NCI-H2081 (cell line): ENCODE measurements around the gene UBR4.

Source experiments
- DNase-seq, 2 experiments: peaks; one replicate each; lab custom pipeline; 2025; lab: John Stamatoyannopoulos, UW

The UBR4 gene

DNA sequence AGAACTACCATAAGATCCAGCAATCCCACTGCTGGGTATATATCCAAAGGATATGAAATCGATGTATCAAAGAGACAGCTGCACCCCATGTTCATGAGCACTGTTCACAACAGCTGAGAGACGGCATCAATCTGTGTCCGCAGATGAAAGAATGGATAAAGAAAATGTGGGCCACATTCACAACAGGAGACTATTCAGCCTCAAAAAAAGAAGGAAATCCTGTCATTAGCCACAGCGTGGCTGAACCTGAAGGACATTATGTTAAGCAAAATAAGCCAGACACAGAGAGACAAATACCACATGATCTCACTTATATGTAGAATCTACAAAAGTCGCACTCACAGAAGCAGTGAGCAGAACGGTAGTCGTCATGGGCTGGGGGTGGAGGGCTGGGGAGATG lies 154.4 kb downstream of the UBR4 start:
- DNase-seq: no peak

GRCh38 chr1:19055001-19055400 lies 155.1 kb downstream of the UBR4 start:
- DNase-seq: no peak

GRCh38 chr1:19054216-19054615 lies 155.8 kb downstream of the UBR4 start:
- no peak for DNase-seq

DNA sequence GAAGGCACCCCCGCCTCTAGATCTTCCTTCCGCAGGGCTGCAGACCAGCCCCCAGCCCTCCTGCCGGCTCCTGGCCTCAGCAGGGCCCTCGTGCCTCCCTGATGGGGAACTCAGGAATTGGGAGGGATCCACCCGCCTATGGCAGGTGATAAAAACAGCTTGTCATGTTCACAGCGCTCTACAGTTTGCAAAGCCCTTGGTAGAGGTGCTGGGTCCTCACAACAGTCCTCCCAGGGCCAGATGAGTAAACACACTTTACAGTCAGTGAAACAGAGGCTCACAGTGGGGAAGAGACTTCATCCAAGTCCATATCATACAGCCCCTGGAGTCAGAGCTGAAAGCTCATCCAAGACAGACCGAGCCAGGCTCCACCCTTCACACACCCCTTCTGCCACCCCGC lies 156.6 kb downstream of the UBR4 start:
- DNase-seq: no peak

- no peak for DNase-seq
These were observed 160.3 kb downstream of the UBR4 start for GRCh38 chr1:19049798-19050197.

- DNase-seq: no peak
These were observed 160.8 kb downstream of the UBR4 start for GRCh38 chr1:19049128-19049768.

GRCh38 chr1:19046972-19047731 lies 162.9 kb downstream of the UBR4 start:
- DNase-seq: no peak

DNA sequence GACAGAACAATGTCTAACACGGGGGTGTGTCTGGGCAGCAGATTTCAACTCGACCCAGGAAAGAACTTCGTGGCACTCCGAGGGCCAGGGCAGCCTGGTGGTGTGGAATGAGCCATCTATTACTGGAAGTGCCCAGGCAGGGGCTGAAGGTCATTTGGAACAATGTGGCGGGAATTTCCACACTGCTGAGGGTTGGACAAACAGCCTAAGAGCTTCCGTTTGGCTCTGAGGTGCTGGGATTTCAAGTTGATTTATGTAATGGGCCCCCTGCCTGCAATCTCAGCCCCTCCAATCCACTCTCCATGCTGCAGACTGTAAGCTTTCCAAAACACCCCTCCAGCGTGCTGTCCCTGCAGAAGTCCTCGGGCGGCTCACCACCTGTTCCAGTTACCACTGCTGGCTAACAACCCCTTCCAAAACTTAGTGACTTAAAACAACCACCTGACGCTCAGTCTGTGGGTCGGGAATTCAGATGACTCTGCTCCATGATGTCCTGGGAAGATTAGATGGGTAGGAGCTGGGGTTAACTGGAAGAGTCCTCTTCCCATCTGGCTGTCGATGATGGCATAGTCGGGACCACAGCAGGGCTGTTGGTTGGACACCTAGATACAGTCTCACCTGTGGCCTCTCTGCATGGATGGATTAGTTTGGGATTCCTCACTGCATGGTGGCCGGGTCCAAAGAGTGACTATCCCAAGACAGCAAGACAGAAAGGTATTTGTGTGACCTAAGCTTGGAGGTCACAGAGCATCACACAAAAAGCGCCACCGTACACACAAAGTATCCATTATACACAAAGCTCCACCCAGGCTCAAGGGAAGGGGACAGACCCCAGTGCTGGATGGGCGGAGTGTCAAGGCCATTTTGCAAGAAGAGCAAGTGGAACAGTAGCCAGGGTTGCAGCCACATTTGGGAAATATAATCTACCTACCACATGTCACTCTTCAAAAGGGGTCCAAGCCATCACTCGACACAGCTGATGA lies 163.9 kb downstream of the UBR4 start:
- DNase-seq: no peak

DNA sequence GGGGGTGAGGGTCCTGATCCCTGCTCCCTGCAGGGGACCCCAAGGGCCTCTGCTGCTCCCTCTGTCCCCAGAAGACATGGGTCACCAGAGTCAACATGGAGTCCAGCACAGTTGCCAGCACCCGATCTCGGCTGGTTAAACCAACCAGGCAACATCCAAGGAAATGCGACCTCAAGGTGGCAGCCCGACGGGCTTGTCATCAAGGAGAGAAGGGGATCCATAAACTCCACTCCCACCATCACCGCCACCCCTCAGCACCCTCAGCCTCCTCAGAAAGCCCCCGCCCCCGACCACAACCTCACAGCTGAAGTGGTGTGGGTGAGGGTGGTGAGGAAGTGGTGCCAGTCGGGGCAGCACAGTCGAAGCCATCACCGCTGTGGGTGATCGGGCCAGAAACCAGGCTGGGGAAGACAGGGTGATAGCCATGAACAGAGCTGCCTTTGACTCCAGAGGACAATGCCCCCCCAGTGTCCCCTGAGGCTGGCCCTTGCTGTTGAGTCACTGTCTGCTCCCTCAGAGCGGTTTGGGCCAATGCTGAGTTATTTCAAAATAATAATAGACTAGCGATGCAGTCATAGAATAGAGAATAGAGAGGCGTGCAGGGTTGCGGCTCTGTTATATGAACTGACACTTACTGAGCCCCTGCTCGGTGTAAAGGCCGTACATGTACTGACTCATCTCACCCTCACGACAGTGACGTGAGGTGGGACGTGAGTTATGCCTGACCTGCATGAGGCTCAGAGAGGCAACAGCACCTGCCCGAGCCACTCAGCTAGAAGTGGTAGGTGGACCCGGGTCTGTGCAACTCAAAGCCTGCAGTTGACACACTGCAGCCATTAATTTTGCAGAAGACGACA lies 164.9 kb downstream of the UBR4 start:
- no peak for DNase-seq

GRCh38 chr1:19044471-19044870 lies 165.6 kb downstream of the UBR4 start:
- no peak for DNase-seq

- DNase-seq: no peak
These were observed 166.3 kb downstream of the UBR4 start for GRCh38 chr1:19043579-19044443.

- no peak for DNase-seq
These were observed 167.1 kb downstream of the UBR4 start for GRCh38 chr1:19042675-19043578.

DNA sequence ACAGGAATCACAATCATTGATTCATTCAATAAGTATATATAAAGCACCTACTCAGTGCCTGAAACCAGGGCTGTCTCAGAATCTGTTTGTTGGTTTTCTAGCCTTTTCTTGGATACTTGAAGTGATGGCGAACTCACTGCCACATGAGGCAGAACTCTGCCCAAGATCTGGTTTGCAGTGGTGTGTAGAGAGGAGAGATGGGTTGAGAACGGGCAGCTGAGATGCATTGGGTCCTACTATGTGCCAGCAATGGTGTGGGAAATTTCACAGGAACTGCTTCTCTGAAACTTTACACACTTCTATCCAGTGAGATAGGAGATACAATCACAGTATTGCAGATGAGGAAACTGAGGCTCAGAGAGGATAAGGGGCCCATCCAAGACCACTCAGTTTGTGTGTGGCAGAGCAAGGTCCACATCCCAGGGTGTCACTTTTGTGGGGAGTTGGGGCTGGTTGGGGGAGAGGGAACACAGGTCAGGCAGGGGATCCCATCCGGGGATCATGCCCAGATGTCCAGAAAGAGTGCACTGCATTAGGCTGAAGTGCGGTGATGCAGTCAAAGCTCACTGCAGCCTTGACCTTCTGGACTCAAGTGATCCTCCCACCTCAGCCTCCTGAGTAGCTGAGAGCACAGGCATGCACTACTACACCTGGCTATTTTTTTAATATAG lies 169.9 kb downstream of the UBR4 start:
- DNase-seq: no peak

GRCh38 chr1:19038732-19039131 lies 171.3 kb downstream of the UBR4 start:
- DNase-seq: no peak

- DNase-seq: no peak
These were observed 172.0 kb downstream of the UBR4 start for GRCh38 chr1:19038096-19038495.

DNA sequence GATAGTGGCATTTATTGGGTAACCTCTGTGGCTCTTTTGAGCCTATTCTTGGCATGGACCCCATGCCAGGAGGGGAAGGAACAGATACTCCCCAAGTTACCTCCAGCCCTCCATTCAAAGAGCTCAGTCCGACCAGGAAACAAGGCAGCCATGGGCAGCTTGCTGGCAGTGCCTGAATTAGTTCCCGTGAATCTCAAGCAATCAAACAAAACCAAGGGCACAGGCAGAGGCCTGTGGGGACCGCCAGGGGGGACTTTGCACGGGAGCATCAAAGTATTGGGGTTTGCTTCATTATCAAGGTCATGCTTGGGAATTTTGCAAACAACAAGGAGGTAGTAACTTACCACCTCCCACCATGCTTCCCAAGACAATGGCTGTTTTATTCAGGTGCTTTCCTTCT lies 172.4 kb downstream of the UBR4 start:
- DNase-seq: no peak

DNA sequence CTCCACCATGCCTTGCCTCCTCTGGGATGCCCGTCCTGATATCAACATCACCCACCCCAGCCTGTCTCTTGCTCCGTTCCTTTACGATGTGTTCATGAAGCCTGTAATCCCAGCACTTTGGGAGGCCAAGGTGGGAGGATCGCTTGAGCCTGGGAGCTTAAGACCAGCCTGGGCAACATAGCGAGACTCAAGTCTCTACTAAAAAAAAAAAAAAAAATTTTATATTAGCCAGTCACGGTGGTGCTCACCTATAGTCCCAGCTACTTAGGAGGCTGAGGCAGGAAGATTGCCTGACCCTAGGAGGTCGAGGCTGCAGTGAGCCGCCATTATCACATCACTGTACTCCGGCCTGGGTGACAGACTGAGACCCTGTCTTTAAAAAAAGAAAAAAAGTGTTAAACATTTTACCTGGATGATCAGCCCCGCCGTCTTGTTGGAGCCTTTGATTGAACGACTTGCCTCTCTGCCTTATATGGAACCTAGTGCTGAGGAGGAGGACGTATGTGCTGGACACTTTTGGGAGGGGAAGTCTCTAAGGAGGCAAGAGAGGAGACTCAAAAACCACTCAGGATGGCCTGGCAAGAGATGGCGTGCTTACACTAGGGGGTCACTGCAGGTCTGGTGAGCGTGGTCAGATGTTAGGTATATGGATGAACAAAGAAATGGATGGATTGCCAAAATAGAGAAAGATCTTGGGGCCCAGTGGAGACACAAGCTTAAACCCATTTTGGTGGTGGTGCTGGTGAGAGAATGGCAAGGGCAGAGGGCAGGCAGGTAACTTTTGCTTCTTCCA lies 173.1 kb downstream of the UBR4 start:
- DNase-seq: no peak
